ENCODE results near the gene STAT4. TPM values are rescaled to one million over a fixed set of nuclear protein-coding genes. Genes with fewer than 3 reads are reported as not detected.

Gene STAT4
- total RNA-seq, 3 donors from 2014 or later, result 46.0 to 71.7 (median 69.5) TPM

Other genes starting within 250 kb of the STAT4 start
- gene STAT1, start 136.8 kb downstream of the STAT4 start, total RNA-seq, result 100 to 1,000 TPM; 222 to 278 (median 268) TPM
- gene MYO1B, start 94.4 kb upstream of the STAT4 start, total RNA-seq, result 10 to 100 TPM; 11.0 to 16.6 (median 11.4) TPM